CD4-positive, alpha-beta T cell treated with Interleukin-4 for 4 hours (primary cell): ENCODE data around the gene IGF2R.
"Not testable (repeated sequence)": the region's sequence is repeated elsewhere in the genome, so short reads cannot be mapped to it uniquely, and the experiment has no call there.

Experiments used
- DNase-seq: peaks from one replicate; pipeline ENCODE4 v3.0.0-alpha.2; 2020

Gene IGF2R

GRCh38 chr6:159968295-159969203 is at the start of gene IGF2R:
TSS of gene IGF2R (plus strand) at chr6:159969082. CDS start at chr6:159969247, 165 bp downstream.
- DNase-seq: peak; percentile 90

GRCh38 chr6:159919800-159920199 is 49.1 kb upstream of the IGF2R start:
- DNase-seq: no peak

- not testable (repeated sequence) for DNase-seq
Observed at GRCh38 chr6:159924150-159924549, 44.7 kb upstream of the IGF2R start.

GRCh38 chr6:159926542-159927203 is 42.2 kb upstream of the IGF2R start:
- DNase-seq: no peak

GRCh38 chr6:159929819-159930218 is 39.1 kb upstream of the IGF2R start:
- DNase-seq: peak; percentile 83

GRCh38 chr6:159931112-159931511 is 37.8 kb upstream of the IGF2R start:
- peak; percentile 15 for DNase-seq

GRCh38 chr6:159931846-159932245 is 37.0 kb upstream of the IGF2R start:
- no peak for DNase-seq

- no peak for DNase-seq
Observed at GRCh38 chr6:159933077-159933476, 35.8 kb upstream of the IGF2R start.

GRCh38 chr6:159934181-159934580 is 34.7 kb upstream of the IGF2R start:
- DNase-seq: no peak

- no peak for DNase-seq
Observed at GRCh38 chr6:159935065-159935464, 33.8 kb upstream of the IGF2R start.

GRCh38 chr6:159935633-159936032 is 33.2 kb upstream of the IGF2R start:
- no peak for DNase-seq

GRCh38 chr6:159939591-159940016 is 29.3 kb upstream of the IGF2R start:
- DNase-seq: no peak

GRCh38 chr6:159941286-159942113 is 27.4 kb upstream of the IGF2R start:
- DNase-seq: peak; percentile 70

GRCh38 chr6:159943101-159943632 is 25.7 kb upstream of the IGF2R start:
- DNase-seq: no peak

GRCh38 chr6:159943968-159944598 is 24.8 kb upstream of the IGF2R start:
- no peak for DNase-seq

GRCh38 chr6:159945801-159946392 is 23.0 kb upstream of the IGF2R start:
- no peak for DNase-seq

- DNase-seq: no peak
Observed at GRCh38 chr6:159946912-159947311, 22.0 kb upstream of the IGF2R start.

- DNase-seq: no peak
Observed at GRCh38 chr6:159948199-159948598, 20.7 kb upstream of the IGF2R start.

GRCh38 chr6:159951772-159952171 is 17.1 kb upstream of the IGF2R start:
- no peak for DNase-seq

- DNase-seq: no peak
Observed at GRCh38 chr6:159952289-159953005, 16.4 kb upstream of the IGF2R start.

- DNase-seq: no peak
Observed at GRCh38 chr6:159953091-159953601, 15.7 kb upstream of the IGF2R start.
